ENCODE measurements around the gene CDK5R2. TPM values are rescaled to one million over a fixed set of nuclear protein-coding genes. Genes with fewer than 3 reads are reported as not detected.

The CDK5R2 gene
- total RNA-seq, 2 donors from 2014 or later, result not detected

- H3K4me1 ChIP-seq (replicated peaks), result peaks cover 10% of the 10 kb centered on the region
- no peaks in the 10 kb centered on the region for H3K27me3 ChIP-seq (replicated peaks; ENCODE audit: insufficient read depth)
- peak; percentile 43 for TF ChIP-seq POLR2AphosphoS5 (IDR thresholded peaks at IDR 0.05)
- peak in 3 of 4 experiments; percentile 56 to 91 (median 69) for TF ChIP-seq CTCF (IDR thresholded peaks at IDR 0.05)
- no peak for TF ChIP-seq POLR2A (IDR thresholded peaks at IDR 0.05)
- WGBS, result 1% methylated on average over 68 of the region's 72 CpGs
- peak overlapping the region; percentile 93 to 95 for H3K27ac ChIP-seq
- DNase-seq (ENCODE audit: low spot score), result peak; percentile 76
- intact Hi-C loops (cut with DNase I), result no loop called here
- H3K4me3 ChIP-seq, result peak overlapping the region; percentile 22 to 53
- no peaks in the 10 kb centered on the region for H3K36me3 ChIP-seq
- H3K9me3 ChIP-seq, result no peaks in the 10 kb centered on the region
Observed at GRCh38 chr2:219002395-219003266, 43.2 kb downstream of the CDK5R2 start.

GRCh38 chr2:219003267-219003634 lies 43.8 kb downstream of the CDK5R2 start:
- WGBS, result 15% methylated on average over 20 of the region's 20 CpGs
- TF ChIP-seq POLR2AphosphoS5 (IDR thresholded peaks at IDR 0.05) (no peak), CTCF (IDR thresholded peaks at IDR 0.05) (no peak), POLR2A (IDR thresholded peaks at IDR 0.05) (no peak)
- H3K27ac ChIP-seq, result peak overlapping the region in 1 of 2 donors; percentile 95

GRCh38 chr2:219003979-219004378 lies 44.5 kb downstream of the CDK5R2 start:
- Histone ChIP-seq H3K27ac (no peak overlapping the region), H3K36me3 (no peaks in the 10 kb centered on the region), H3K27me3 (replicated peaks; ENCODE audit: insufficient read depth) (no peaks in the 10 kb centered on the region), H3K4me3 (no peak overlapping the region), H3K4me1 (replicated peaks) (peaks cover 10% of the 10 kb centered on the region), H3K9me3 (no peaks in the 10 kb centered on the region)
- DNase-seq (ENCODE audit: low spot score), result no peak
- WGBS, result 94% methylated on average over 3 of the region's 3 CpGs
- no peak for TF ChIP-seq POLR2A (IDR thresholded peaks at IDR 0.05)
- TF ChIP-seq CTCF (IDR thresholded peaks at IDR 0.05), result no peak
- no peak for TF ChIP-seq POLR2AphosphoS5 (IDR thresholded peaks at IDR 0.05)
- intact Hi-C loops (cut with DNase I), result no loop called here

More at GRCh38 chr2:219003267-219003634, 43.8 kb downstream of the CDK5R2 start:
- Histone ChIP-seq H3K4me3 (peak overlapping the region in 1 of 2 donors; percentile 53), H3K4me1 (replicated peaks) (peaks cover 10% of the 10 kb centered on the region), H3K9me3 (no peaks in the 10 kb centered on the region), H3K27me3 (replicated peaks; ENCODE audit: insufficient read depth) (no peaks in the 10 kb centered on the region), H3K36me3 (no peaks in the 10 kb centered on the region)
- no peak for DNase-seq (ENCODE audit: low spot score)
- intact Hi-C loops (cut with DNase I), result no loop called here

GRCh38 chr2:219009294-219009693 lies 49.8 kb downstream of the CDK5R2 start:
- H3K4me1 ChIP-seq (replicated peaks), result no peaks in the 10 kb centered on the region
- no peaks in the 10 kb centered on the region for H3K36me3 ChIP-seq
- no peak overlapping the region for H3K4me3 ChIP-seq
- H3K9me3 ChIP-seq, result no peaks in the 10 kb centered on the region
- no peak for DNase-seq (ENCODE audit: low spot score)
- no peak overlapping the region for H3K27ac ChIP-seq
- WGBS, result 77% methylated on average over 2 of the region's 2 CpGs
- intact Hi-C loops (cut with DNase I), result no loop called here
- TF ChIP-seq POLR2AphosphoS5 (IDR thresholded peaks at IDR 0.05), result no peak
- no peak for TF ChIP-seq POLR2A (IDR thresholded peaks at IDR 0.05)
- TF ChIP-seq CTCF (IDR thresholded peaks at IDR 0.05), result no peak
- no peaks in the 10 kb centered on the region for H3K27me3 ChIP-seq (replicated peaks; ENCODE audit: insufficient read depth)

All from prostate gland (tissue), 2 donors.